ENCODE measurements around the gene ALLC.

Gene ALLC

DNA sequence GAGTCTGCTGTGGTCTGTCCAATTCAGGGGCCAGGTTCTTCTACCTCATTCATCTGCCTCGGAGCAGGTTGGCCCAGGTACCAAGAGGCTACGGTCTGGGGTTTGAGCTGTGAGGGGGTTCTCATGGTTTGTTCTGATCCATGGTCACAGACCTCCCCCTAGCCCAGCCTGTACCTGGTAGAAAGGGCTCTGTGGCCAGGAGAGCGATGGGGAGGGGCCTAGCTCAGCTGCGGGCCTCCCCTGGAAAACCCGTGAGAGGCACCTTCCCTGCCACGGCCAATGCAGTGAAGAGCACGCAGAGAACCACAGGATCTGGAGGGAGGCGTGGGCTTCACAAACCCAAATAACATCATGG lies 19.6 kb upstream of the ALLC start:
- H3K27ac ChIP-seq, result no peak overlapping the region
- DNase-seq (ENCODE audit: low read depth, low spot score), result no peak

DNA sequence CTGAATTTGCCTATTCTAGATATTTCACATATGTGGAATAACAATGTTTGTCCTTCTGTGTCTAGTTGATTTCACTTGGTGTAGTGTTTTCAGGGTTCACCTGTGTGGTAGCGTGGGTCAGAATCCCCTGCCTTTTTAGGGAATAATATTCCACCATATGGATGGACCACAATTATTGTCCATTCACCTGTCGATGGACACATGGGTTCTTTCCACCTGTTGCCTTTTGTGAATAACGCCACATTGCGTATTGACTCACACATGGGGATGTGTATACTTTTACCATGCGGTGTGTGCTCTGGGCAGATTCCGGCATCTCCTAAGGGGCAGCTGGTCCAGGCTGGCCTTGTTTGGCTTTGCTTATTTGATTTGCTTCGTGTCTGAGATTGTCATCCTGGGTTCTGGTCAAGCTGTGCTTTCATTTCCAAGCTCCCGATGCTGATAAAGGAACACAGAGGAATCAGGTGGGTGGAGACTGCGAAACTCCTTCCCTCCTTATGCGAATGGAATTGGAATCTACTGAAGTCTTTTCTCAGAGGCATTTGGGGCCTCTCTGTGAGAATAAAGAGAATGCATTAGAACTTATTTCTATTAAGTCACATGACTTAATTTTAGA lies 18.9 kb upstream of the ALLC start:
- DNase-seq (ENCODE audit: low read depth, low spot score), result no peak
- no peak overlapping the region for H3K27ac ChIP-seq

DNA sequence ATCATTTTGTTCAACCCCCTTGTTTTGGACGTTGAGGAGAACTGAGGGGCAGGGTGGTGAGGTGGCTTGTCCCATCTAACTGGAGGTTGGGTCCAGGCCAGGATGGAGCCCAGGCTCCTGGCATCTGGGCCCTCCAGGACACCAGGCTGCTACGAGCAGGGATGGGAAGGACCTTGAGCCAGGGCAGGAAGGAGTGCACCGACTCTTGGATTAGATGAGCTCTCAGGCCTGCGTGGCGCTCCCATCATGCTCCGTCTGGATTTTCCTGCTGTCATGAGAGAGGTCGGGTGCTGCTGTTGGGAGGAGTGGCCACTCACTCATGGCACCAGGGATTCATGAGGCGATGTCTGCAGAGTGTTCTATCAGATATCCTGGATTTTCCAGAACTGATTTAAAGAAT lies 18.3 kb upstream of the ALLC start:
- H3K27ac ChIP-seq, result no peak overlapping the region
- DNase-seq (ENCODE audit: low read depth, low spot score), result no peak

GRCh38 chr2:3641181-3641580 lies 16.8 kb upstream of the ALLC start:
- DNase-seq (ENCODE audit: low read depth, low spot score), result no peak

GRCh38 chr2:3641841-3642421 lies 16.1 kb upstream of the ALLC start:
- H3K27ac ChIP-seq, result no peak overlapping the region
- DNase-seq (ENCODE audit: low read depth, low spot score), result no peak

More at GRCh38 chr2:3641181-3641580, 16.8 kb upstream of the ALLC start:
- H3K27ac ChIP-seq, result no peak overlapping the region

DNA sequence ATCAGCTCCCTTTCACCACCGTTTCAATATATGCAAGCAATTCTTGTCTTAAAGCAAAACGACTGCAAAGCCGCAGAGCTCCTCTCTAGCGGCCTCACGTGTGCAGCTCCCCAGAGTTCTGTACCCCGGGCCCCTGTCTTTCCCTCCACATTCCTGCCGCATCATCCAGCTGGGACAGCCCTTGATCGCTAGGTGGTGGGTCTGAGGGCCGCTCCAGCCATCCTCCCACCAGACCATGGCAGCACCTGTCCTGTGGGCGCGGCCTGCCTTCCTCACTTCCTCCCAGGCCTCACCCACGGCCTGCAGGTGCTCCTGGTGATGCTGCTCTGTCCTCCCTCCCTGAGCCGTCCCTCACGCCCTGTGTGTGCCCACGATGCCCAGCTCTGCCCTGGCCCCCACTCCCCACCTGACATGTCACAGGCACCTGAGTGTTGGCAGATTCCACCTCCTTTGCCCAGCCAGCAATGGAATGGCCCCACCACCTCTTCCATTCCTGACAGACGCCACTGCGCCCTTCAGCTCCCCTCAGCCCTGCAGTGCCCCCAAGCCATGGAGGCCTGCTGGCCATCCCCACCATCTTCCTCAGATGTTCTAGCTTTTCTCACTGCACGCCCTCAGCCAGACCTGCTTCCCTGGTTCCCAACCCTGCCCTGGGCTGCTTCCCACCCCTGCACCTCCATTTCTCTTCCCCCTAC lies 15.3 kb upstream of the ALLC start:
- no peak for DNase-seq (ENCODE audit: low read depth, low spot score)
- no peak overlapping the region for H3K27ac ChIP-seq

DNA sequence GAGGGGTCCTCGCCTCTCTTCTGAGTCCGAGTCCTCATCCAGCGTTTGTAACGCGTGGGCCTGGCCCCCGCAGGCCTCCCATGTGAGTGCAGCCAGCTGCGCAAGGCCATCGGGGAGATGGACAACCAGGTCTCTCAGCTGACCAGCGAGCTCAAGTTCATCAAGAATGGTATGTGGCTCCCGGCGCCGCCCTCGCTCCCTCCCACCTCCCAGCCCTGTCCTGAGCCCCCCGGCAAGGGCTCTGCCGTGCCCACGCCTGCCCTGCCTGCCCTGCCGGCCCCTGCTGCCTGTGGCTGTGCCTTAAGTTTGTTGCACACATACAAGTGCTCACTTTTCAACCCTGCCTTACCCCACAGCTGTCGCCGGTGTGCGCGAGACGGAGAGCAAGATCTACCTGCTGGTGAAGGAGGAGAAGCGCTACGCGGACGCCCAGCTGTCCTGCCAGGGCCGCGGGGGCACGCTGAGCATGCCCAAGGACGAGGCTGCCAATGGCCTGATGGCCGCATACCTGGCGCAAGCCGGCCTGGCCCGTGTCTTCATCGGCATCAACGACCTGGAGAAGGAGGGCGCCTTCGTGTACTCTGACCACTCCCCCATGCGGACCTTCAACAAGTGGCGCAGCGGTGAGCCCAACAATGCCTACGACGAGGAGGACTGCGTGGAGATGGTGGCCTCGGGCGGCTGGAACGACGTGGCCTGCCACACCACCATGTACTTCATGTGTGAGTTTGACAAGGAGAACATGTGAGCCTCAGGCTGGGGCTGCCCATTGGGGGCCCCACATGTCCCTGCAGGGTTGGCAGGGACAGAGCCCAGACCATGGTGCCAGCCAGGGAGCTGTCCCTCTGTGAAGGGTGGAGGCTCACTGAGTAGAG lies 14.4 kb upstream of the ALLC start:
- H3K27ac ChIP-seq, result no peak overlapping the region
- DNase-seq (ENCODE audit: low read depth, low spot score), result no peak

GRCh38 chr2:3644246-3644525 lies 13.8 kb upstream of the ALLC start:
- H3K27ac ChIP-seq, result no peak overlapping the region
- no peak for DNase-seq (ENCODE audit: low read depth, low spot score)

GRCh38 chr2:3644891-3645605 lies 13.0 kb upstream of the ALLC start:
- DNase-seq (ENCODE audit: low read depth, low spot score), result no peak
- H3K27ac ChIP-seq, result no peak overlapping the region

DNA sequence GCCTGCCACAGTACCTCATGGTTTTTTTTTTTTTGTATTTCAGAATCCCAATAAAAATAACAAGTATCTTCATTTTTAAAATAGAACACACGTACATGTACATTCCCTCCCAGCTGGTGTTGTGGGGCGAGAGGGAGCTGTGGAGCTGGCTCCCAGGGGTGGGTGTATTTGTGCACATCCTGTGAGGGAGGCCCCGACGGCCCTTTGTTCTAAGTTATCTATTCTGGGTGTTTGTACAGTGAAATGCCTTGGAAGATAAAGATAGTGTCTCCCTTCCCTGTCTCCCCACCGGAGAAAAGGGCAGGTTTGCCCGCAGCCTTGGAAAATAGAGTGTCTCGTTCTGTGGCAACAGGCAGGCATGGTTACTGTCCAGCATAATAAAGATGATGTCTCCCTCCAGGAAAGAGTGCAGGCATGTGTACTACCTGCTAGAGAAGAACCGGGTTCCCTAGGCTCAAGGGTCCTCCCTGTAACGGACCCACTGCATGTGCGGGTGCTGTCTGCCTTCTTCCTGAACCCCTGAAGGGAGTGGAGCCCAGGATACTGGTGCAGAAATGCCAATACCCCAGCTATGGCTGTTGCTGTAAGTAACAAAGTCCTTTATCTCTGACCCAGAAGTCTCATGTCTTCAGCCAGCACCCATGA lies 12.1 kb upstream of the ALLC start:
- no peak for DNase-seq (ENCODE audit: low read depth, low spot score)

DNA sequence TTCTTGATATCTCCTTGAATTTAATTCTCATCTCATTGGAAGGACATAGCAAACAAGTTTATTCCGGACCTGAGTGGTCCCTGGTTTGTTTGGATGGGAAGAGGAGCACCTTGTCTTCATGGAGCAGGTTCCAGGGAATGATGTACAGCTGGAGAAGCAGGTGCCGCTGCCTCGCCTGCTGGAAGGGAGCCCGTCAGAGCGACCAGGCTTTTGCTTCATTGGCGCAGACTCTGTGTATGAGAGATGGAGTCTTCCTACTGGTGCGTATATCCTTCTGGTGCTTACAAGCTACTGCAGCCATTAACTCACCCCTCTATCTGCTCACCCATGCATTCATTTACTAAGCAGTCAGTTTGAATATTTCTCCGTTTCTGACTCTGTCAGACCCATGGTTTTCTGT lies 11.6 kb upstream of the ALLC start:
- H3K27ac ChIP-seq, result no peak overlapping the region
- DNase-seq (ENCODE audit: low read depth, low spot score), result no peak

More for the DNA sequence above, 12.1 kb upstream of the ALLC start:
- H3K27ac ChIP-seq, result no peak overlapping the region

- no peak overlapping the region for H3K27ac ChIP-seq
- DNase-seq (ENCODE audit: low read depth, low spot score), result no peak
Measured at GRCh38 chr2:3647246-3647645, 10.8 kb upstream of the ALLC start.

- DNase-seq (ENCODE audit: low read depth, low spot score), result no peak
- H3K27ac ChIP-seq, result no peak overlapping the region
Measured at GRCh38 chr2:3647831-3648651, 10.0 kb upstream of the ALLC start.

GRCh38 chr2:3648652-3649177 lies 9.3 kb upstream of the ALLC start:
- no peak overlapping the region for H3K27ac ChIP-seq
- no peak for DNase-seq (ENCODE audit: low read depth, low spot score)

DNA sequence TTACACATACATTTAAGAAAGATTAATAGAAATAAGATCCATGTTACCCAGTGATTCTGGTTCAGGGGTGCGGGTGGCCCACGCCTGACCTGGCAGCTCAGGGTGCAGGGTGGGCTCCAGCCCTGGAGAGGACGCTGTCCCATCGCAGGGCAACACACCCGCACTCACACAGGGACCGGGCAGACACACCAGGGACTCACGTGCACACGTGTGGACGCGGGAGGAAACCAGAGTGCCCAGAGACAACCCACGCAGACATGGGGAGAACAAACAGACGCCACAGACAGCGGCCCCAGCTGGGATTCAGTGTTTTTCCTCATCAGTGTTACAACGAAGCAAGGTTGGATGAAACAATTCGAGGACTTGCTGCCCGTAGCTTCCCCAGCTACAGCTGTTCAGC lies 8.4 kb upstream of the ALLC start:
- no peak for DNase-seq (ENCODE audit: low read depth, low spot score)
- H3K27ac ChIP-seq, result no peak overlapping the region

DNA sequence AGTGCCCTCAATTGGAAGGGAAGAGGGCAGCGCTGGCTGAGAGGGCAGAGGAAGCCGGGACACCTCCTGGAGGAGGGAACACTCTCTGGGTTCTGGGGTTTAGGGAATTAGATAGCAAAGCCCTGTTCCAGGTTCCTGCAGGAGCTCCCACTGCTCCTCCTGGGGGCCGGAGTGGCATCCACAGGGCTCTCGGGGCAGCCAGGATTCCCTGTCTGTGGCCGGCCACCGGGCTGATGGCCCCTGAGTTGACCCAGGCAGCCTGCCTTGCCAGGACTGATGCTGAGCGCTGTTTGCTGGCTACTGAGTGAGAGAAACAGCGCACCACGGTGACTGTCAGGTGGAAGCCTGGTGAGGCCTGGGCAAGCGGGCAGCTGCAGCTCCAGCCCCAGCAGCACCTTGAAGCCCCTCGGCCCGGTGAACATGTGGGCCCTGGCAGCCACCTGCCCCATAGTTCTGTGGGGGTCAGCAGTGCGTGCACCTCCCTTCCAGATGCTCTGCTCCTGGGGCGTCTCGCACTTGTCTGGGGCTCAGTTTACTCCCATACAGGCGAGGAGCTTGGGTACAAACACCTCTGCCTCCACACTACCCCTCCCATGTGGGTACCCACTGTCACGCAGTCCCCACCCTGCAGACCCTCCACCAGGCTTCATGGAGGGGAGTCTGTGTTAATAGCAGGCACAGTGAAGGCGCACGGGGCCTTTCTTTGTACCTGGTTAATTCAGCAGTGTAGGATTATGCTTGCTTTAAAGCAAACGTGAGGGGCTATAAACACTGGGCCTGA lies 7.7 kb upstream of the ALLC start:
- no peak overlapping the region for H3K27ac ChIP-seq
- no peak for DNase-seq (ENCODE audit: low read depth, low spot score)

GRCh38 chr2:3651691-3652648 lies 6.0 kb upstream of the ALLC start:
- no peak overlapping the region for H3K27ac ChIP-seq
- DNase-seq (ENCODE audit: low read depth, low spot score), result no peak

All from epithelial cell of prostate (primary cell).